Peyer's patch (tissue), 4 donors: ENCODE data around the gene POU2AF1.

Source experiments
- POLR2A ChIP-seq, 2 donors: fragments of 450-650 bp; IDR thresholded peaks; one replicate each; pipeline ENCODE4 v1.5.1; 2017; ENCODE audit warnings: antibody characterized with exemption in 2 of 2, mild to moderate bottlenecking in 2 of 2, moderate library complexity in 2 of 2
- TF ChIP-seq, protein P1 (sequence below), 6 experiments: fragments of 450-650 bp in 4 of 6; fragments of 200-600 bp in 2 of 6; sonication (generic) in 1 of 6; IDR thresholded peaks; one replicate each; pipeline ENCODE4 v1.5.1; 2017 to 2019; ENCODE audit warnings: antibody characterized with exemption in 6 of 6, mild to moderate bottlenecking in 3 of 6, moderate library complexity in 1 of 6

DNA sequence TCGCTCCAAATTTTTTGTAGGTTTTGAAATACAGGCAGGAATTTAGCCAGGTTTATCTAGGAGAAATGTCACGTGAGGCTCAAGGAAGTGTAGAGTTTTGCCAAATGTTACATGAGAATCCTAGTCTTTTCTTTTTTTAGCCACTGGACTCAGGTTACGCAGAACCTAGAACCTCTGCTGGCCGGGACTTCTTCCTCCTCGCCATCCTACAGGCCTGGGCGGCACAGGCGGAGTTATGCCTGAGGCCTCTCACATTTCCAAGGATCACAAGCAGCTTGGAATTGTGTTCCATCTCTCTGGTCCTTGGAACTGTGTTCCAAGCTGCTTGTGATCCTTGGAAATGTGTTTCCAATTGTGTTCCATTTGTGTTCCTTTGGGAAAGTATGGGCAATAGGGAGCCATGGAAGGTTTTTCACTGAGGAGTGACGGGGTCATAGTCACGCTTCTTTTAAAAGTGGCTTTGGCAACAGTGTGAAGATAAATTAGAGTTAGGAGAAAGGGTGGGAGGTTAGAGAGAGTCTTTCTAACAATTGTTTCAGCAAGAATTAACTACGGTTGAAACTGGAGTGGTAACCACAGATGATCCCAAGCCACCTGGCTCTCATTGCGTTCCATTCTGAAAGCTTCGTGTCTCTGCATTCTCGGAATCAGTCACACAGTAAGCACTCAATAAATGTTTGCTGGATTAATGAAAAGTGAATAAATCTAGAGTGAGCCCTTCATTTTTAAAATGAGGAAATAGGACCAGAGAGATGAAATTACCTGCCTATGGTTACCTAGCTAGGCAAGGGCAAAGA, 12.5 kb upstream of the POU2AF1 start:
- TF ChIP-seq, protein P1, sequence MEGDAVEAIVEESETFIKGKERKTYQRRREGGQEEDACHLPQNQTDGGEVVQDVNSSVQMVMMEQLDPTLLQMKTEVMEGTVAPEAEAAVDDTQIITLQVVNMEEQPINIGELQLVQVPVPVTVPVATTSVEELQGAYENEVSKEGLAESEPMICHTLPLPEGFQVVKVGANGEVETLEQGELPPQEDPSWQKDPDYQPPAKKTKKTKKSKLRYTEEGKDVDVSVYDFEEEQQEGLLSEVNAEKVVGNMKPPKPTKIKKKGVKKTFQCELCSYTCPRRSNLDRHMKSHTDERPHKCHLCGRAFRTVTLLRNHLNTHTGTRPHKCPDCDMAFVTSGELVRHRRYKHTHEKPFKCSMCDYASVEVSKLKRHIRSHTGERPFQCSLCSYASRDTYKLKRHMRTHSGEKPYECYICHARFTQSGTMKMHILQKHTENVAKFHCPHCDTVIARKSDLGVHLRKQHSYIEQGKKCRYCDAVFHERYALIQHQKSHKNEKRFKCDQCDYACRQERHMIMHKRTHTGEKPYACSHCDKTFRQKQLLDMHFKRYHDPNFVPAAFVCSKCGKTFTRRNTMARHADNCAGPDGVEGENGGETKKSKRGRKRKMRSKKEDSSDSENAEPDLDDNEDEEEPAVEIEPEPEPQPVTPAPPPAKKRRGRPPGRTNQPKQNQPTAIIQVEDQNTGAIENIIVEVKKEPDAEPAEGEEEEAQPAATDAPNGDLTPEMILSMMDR (IDR thresholded peaks at IDR 0.05): no peak
- TF ChIP-seq POLR2A (IDR thresholded peaks at IDR 0.05): no peak
